Measurements from ENCODE around the gene ATG14.

Gene ATG14

DNA sequence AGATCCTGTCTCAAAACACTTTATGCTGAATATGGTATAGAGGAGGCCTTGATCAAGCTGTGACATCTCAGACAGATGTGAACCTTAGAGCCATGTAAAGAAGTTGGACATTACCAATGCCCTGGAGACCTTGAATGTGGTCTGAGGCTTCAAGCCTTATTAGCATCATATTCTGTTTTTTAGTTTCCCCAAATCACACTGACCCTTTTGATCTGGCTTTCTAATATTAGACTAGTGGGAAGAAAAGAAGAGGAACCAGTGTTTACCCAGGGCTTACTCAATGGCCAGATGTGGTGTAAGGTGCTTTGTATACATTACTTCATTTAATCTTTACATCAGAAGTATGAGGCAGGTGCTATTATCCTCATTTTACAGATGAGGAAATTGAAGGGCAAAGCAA is 39.4 kb upstream of the ATG14 start:
- no peak overlapping the region for H3K4me3 ChIP-seq (ENCODE audit: low read depth, low read length)
- TF ChIP-seq CTCF (IDR thresholded peaks at IDR 0.05; ENCODE audit: low read depth, low read length), result no peak

DNA sequence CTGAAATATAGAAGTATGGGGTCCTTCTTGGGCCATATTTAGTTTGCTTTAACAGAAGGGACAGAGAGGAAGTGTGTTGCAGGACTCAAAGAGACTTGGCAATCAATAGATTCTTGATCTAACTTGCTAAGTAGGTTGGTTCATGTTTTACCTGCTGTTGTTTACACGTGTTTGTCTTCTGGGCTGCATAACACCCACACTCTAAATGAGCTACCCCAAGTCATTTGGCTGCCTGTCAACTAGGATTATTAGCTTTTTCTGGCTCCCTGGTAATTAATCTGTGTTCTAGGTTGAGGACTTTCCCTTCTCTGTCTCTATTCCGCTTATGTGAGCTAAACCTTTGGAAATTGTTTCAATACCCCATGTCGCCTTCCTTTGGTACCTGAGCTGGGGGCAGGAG is 38.9 kb upstream of the ATG14 start:
- TF ChIP-seq CTCF (IDR thresholded peaks at IDR 0.05; ENCODE audit: low read depth, low read length), result no peak
- H3K4me3 ChIP-seq (ENCODE audit: low read depth, low read length), result no peak overlapping the region

DNA sequence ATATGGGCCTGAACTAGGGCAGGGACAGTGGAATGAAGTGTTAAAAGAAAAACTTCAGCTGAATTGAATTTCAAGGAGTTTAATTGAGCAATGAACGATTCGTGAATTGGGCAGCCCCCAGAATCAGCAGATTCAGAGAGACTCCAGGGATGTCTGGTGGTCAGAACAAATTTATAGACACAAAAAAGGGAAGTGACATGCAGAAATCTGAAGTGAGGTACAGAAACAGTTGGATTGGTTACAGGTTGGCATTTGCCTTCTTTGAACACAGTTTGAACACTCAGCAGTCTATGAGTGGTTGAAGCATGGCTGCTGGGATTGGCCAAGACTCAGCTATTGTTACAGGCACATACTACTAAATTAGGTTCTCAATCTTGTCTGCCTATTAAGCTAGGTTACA is 38.5 kb upstream of the ATG14 start:
- TF ChIP-seq CTCF (IDR thresholded peaks at IDR 0.05; ENCODE audit: low read depth, low read length), result no peak
- H3K4me3 ChIP-seq (ENCODE audit: low read depth, low read length), result no peak overlapping the region

DNA sequence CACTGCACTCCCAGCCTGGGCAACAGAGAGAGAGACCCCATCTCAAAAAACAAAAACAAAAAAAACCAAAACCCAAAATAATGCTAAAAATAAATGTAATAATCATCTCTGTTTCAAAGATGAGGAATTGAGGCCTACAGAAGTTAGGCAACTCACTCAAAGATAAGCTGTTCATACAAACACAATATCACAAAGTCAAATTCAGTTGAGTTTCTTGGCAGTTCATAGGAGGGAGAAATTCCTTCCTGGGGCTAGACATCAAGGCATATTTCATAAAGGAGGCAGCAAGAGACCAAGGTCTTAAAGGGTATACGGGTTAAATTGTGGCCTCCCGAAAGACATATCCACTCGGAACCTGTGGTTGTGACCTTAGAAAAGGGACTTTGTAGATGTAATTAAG is 37.5 kb upstream of the ATG14 start:
- TF ChIP-seq CTCF (IDR thresholded peaks at IDR 0.05; ENCODE audit: low read depth, low read length), result no peak
- H3K4me3 ChIP-seq (ENCODE audit: low read depth, low read length), result no peak overlapping the region

DNA sequence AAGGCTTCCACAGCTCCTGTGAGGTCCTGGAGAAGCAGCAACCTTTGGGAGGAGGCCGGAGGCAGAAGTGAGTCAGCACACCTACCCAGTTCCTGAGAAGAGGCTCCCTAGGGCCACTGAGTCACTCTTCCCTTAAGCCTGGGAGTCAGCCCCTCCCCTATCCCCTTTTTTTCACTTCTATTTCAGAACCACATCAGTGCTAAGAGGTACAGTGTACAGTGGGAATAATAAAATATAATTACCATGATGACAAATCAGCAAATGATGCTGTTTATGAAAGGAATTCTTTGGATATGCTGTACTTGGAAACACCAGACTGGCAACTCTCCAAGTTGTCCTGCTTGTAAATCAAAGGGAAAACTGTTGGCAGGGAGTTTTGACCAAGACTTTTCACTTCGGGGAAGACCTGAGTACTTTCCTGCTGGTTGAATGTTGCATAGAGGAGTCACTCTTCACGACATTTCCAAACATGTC is 36.5 kb upstream of the ATG14 start:
- no peak for TF ChIP-seq CTCF (IDR thresholded peaks at IDR 0.05; ENCODE audit: low read depth, low read length)
- no peak overlapping the region for H3K4me3 ChIP-seq (ENCODE audit: low read depth, low read length)

DNA sequence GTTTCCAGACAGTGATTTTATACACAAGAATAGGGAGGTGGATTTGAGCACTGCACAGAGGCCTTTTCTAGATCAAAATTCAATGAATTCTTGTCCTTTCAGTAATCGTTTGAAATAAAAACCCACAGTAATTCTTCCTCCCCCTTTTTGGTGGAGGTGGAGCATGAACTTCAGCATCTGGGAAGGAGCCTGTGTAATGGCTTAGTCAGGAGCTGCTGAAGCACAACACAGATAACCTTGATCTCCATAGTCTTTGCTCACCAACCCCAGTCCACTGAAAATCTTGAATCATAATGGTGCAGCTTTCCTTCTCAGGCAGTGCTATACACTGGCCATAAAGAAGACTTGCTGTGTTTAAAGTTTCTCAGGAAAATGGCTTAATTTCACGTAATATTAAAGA is 35.2 kb upstream of the ATG14 start:
- no peak for TF ChIP-seq CTCF (IDR thresholded peaks at IDR 0.05; ENCODE audit: low read depth, low read length)
- H3K4me3 ChIP-seq (ENCODE audit: low read depth, low read length), result peak overlapping the region; percentile 26; the same call in 1 of the 2 replicates

DNA sequence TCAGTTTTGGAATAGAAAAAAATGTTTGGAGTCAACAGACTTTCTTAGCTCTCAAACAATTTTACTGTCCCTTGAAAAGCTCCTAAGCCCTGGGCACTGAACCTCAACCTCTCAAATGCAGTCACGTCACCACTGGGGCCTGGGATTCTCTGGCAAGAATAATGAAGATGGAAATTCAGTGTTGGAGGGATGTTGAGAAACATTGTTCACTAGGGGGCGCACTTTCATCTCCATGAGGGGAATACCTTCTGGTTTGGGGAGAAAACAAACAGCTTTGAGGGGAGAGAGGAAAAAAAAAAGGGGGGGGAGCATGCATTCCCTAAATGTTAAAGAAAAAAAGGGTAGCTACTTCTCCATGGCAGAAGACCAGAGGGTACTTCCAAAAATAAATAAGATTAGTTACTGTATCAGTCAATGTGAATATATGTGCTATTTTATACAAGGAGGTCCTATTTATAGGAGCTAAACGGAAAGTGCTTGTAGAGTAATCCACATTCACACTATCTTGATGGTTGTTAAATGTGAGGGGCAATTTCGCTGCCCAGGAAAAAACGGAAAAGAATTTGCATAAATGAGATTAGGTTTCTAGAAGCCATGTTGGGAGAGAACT is 34.6 kb upstream of the ATG14 start:
- peak; percentile 61 for TF ChIP-seq CTCF (IDR thresholded peaks at IDR 0.05; ENCODE audit: low read depth, low read length)
- peak overlapping the region; percentile 26; the same call in 1 of the 2 replicates for H3K4me3 ChIP-seq (ENCODE audit: low read depth, low read length)

Data from WI38 (cell line).